ENCODE data around the gene FOXC1.

Gene FOXC1

DNA sequence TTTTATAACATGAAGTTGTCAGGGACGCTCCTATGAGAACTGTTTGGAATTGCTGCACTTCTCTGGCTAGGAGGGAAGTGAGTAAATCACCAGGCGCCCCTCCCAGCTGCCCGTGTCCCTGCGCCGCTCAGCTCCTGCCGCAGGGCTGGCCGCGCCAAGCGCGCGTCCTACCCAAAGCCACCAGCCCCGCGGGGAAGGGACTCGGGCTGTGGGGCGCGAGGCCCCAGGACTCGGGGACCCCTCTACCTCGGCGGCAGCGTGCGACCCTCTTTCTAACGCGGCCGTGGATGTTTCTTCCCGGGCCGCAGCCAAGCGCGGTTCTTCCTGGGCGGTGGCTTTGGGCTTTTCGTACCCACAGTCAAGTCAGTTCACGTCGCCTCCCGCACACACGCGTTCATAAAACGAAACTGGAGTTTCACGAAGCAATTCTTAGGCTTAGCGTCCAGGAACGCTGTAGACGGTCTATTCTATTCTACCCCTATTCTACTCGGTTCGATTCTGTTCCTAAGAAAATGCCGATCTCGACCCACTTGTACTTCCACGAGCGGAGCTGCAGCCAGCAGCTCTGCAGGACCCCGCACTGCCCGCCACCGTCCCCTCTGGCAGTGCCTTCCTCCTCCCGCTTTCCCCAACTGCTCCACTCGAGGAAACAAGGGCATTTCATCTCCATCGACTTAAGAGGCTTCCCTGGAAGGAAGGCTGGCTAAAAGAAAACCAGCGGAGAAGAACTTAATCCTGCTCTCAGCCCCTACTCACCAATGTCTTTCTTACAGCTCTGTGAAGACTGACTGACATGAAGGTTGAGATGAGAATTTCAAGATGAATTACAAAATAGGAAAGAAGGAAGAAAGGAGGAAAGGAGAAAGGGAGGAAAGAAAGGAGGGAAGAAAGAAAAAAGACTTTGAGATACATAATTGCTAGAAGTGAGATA, 15.4 kb downstream of the FOXC1 start:
- DNase-seq = peak; percentile 55 to 76 (median 68)

DNA sequence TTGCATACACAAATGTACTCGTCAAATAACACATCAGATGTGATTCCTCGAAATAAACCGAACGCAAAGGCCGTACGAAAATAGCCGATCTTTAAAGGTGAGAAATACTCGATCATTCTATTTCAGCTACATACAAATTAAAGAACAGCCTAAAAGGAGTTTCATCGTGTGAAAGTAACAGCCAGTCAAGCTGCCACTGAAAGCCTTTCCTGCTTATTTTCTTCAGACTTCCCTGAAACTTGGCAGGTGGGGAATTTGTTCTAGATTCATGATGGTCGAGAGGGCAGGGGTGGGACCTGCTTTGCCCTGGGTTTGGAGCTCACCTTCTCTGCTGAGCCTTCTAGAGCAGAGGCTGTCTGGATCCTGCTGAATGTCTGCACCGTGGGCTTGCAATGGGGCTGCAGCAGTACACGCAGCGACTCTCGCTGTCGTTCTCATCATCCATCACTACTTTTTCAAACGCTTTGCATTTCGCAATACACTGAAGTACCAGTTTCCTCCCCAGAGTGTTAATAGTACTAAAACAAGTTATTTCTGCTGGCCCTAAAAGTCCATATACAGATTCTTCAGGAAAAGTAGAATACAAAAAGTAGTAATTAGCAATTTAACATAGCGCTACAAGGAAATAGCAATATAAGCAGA, 16.2 kb downstream of the FOXC1 start:
- DNase-seq = peak in 2 of 3 donors; percentile 11 to 28

DNA sequence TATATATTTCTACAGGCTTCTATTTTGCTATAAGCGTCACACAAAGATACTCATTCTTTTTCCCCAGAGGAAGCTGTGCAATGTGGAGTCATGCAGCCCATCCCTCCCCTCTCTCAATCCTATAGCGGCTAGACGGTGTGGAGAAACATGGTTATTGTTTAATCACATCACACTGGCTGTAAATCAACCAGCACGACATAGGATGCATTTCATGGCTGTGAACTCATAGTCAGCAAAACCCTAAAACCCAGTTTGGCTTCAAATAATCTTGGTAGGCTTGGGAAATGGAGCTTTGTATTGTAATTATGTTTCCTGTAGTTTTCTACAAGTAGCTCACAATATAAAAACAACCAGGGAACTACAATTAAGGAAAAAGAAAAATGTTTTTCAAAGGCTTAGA, 16.8 kb downstream of the FOXC1 start:
- no peak for DNase-seq

DNA sequence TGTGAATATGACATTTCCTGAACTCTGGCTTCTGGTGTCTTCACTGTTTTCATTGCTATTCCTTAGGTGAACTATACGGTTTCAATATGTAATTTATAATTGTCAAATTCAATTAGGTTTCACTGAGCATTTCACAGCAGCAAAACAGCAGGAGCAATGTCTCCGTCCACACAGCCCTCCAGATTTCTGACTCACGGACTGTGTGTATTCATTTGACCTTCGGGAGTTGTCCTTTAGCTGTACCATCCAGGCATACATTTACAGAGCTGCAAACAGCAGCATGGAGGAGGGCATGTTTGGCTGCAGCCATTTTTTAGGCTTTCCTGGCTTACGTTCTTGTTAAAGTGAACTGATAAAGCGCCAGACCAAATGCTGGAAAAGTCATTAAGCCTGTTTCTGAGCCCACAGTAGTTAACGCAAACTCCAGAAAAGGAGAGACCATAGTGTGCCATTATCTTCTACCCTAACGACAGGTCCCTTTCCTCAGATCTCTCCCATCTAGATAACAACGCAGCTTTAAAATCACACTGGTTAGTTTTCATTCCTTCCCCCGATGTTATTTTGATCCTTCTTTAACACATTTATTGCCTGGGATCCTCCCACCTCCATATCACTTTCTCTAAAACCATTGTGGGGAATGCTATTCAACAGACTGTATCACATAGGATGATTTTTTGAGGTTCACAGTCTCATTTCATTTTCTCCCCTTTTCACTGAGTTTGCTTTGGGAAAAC, 18.3 kb downstream of the FOXC1 start:
- no peak for DNase-seq

DNA sequence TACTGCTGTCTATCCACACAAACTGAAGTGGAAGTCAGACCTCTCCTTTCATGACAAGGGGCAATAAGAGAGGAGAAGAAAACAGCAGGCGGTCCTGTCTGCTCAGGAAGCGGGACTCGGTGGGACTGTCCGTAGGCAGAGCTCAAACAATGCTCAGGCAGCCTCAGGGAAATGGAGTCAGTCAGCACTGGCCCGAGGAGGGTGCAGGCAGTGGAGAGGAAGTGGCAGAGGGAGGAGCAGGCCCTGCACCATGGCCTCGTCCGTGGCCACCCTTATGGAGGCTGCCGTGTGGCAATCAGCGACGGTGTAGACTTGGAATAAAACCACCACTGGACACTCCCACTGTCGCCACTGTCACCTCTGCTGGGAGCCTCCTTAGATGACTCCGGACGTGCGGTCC, 19.6 kb downstream of the FOXC1 start:
- DNase-seq = no peak

DNA sequence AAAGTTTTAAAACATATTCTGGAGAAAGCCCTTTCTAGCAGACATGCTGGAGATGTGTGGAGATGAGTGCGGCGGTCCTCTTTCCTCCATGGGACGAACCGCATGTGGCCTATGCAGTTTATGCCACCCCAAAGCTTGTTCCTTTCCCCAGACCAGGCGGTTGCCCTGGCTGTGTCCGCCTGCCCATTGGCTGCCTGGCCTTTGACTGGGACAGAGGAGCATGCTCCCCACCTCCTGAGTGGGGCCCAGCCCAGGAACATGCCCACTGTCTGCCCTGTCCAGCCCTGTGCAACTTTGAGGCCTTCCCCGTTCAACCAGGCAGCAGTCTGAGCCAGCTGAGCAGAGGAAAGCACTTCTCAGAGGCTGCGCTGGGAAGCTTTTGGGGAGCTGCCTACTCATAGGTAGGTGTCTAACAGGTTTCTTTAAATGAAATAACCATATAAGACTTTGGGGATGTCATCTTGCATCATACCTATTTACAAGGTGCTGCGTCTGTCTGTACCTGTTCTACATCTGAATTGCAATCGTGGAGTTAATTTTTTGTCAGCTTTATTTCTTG, 20.6 kb downstream of the FOXC1 start:
- no peak for DNase-seq

DNA sequence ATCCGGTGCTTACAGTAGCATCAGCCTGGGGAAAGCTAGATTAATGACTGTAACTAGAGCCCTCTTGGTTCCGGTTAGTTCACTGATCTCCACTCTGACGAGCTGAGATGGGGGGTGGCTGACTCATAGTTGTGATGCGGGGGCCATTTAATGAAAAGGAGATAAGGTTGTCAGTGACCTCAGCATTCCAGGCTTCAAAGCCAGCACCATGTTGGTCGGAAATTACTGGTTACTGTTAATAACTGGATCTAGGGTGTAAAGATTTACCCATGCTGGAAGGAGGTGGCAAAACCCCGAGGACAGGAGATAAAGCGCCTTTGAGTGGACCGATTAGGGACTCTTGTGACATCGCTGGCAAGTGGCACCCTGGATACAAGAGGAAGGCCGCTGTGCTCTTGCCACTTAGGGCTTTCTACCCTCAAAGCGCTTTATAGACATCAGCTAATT, 21.1 kb downstream of the FOXC1 start:
- no peak for DNase-seq

DNA sequence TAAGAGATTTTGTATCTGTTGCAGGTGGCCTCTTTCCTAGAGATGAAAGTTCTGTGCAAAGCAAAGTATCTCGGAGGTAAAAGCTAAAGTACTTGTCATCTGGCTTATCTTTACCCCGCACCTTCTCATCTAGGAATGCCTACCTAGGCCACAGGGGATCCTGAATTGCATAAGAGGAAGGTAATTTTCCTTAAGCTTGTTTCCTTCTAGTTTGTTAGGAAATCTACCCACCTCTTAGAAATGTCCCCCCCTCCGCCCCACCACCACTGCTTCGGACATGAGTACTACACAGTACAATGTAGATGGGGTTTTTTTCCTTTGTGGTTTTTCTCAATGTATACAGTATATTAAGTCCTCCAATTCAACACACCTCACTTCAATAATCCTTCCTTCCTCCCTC, 21.5 kb downstream of the FOXC1 start:
- no peak for DNase-seq

DNA sequence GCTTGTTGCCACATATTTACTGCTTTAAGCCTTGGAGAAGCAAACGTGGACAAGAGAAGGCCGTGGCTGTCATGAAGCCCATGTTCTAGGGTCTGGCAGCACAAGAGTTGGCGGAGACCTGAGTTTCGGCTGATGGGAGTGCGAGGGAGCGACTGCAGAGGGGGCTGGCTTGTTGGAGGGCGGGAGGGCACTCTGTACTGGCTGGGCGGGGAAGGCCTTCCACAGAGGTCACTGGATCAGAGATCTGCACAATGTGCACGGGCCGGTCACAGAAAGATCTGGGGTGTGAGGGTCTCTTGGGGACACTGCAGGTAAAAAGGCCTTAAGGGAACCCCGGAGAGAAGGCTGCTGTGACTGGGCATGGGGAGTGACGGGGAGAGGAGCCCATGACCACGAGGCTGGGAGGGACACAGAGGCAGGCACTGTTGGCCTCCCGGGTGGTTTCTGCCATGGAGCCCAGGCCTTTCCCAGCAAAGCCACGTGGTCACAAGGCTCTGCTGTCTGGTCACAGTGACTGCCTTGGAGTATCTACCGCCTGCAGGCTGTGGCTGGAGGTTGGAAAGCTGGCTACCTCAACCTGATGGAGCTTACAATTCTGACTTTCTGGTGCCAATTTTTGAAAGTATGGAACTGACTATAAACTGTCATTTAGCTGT, 23.8 kb downstream of the FOXC1 start:
- DNase-seq = no peak

DNA sequence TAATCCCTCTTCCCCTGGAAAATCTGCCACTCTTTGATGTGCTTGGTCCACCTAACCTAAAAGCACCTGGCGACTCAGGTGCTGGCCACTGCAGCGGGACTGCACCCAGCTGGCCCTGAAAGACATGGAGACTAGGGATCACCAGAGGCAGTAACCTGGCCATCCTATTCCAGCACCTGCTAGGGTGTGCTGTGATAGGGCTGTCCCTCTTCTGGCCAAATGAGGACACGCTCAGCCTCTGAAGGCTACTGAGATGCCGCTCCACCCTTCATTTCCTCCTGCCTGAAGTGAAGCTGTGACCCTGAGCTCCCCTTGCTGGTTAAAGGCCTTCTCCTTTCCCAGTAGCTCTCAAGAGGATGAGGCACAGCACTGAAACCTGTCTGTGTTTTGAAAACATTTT, 24.4 kb downstream of the FOXC1 start:
- no peak for DNase-seq

DNA sequence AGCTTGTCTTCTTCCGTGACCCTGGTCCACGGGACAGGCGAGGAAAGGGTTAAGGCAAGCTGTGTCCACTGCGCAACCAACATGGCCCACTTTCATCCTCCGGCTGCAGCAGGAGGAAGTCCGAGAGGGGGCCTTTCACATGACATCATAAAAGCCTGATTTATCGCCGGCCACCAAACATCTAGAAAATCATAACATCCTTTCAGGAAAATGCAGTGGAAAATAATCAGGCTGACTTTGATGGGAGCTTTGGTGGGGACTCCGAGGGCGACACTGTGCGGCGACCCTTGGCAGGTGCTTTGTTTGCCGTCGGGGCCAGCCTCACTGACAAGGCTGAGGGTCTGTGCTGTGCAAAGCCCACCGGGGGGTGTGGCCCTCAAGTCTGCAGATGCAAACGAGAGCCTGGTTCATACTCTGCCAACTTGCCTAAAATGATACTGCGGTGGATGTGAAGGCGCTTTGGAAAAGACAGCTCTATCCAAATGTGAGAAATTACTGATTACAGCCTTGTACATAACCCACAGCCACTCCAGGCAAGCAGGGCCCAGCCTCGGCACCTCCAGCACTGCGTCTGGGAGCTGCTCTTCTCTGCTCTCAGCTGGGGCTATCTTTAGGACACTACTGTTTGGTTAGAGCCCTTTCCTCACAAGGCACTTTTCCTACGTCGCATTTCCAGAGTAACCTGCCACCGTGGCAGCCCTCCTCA, 25.7 kb downstream of the FOXC1 start:
- DNase-seq = no peak

DNA sequence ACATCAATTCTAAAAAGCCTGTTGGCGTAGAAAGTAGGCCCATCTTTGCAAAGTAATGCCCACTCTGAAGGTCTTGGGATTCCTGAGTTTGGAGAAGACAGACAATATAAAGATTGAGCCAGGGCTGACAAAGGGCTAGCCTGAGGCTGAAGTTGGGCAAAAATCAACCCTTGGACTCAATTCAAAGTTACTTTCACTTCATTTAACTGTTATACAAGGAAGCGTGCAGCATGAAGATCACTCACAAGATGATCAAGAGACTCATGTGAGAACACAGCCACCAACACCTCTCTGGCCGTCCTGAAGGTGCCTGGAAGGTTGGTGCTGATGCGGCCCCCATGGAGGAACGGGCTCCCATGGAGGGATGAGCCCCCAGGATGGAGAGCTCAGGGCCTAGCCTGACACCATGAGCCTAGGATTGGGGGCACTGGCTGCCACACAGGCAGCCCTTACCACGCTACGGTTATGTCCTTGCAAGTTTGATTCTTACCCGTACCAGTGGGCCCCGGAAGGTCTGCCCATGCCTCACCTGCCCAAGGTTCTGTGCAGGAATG, 26.6 kb downstream of the FOXC1 start:
- no peak for DNase-seq

DNA sequence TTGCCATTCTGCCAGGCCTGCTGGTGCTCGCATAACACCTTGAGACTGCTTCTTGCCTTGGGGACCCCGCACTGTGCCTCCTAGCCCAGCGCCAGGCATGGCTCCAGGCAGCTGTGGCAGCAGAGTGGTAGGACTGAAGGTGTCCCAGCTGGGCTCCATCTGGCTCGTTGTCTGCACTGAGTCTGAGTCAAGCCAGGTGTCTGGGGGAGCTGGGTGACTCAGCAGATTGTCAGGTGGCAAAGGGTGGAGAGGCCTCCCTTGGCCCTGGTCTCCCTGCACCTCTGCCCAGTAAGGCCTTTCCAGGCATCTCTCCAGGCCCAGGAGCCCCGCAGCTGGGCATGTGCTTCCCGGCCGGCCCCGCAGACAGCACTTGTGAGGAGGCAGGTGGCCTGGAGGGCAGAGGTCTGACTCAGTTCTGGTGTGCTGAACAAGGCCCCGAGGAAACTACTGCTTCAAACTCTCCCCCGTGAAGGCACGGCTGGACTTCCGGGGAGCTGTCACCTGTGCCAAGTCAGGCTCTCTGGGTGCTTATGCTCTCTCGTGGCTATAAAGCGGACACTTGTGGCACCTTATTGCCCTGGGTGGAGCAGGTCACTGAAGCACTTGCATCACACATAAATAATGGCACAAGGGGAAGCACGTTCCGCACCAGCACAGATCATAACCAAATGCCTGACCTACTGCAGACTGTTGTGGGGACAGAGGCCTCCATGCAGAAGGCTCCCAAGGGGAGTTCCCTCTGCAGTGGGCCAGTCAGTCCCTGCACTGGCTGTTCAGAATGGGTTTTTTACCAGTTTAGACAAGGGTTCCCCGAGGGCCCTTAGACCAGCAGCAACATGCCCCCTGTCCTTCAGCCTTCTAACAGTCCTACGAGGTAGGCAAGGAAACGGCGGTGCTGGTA, 27.5 kb downstream of the FOXC1 start:
- DNase-seq = no peak

DNA sequence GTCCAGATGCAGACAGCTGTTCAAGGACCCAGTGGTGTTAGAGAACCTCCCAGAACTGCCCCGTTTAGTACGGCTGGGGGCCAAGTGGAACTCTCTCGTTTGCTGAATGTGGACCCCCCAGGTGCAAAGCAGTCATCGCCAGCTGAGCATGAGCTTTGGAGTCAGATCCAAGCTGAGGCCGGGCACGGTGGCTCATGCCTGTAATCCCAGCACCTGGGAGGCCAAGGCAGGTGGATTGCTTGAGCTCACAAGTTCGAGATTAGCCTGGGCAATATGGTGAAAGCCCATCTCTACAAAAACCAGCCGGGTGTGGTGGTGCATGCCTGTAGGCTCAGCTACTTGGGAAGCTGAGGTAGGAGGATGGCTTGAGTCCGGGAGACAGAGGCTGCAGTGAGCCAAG, 29.7 kb downstream of the FOXC1 start:
- no peak for DNase-seq

DNA sequence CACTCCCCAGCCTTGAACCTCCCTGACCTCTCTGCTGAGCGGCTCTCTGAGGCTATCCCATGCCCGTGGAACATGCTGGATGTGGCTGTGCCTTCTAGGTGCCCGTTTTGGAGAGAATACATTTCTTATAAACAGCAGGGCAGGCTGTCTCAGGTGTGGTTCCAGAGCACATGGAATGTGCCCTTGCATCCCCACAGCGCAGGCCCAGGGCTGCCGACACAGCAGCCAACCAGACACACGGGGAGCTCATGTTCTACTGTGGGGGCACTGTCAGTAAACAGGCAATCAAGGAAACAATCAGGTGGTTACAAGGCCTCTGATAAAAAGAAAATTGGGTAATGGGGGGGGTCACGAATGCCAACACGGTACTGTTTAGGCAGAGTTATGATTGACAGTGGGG, 30.8 kb downstream of the FOXC1 start:
- DNase-seq = no peak

DNA sequence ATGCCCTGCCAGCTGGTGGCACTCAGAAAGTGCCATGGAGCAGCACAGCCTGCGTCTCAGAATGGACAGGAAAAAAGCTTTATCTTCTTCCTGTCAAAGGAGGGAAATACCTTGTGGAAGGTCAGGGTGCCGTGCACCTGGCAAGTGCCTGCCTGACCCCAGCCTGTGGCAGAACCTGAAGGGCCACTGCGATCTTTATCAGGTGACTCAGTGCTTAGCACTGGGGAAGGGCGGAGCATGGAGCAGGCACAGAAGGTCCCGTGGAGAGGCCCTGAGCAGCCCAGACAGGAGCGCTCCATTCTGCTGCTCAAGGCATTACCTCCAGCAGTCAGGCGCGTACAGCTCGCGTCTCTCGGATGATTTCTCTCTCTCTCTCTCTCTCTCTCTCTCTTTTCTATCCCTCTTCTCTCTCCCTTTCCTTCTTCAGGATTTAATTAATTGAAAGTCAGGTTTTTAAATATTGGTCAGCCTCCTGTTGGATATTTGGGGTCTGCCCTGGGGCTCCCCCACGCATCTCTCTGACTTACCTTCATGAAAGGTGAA, 31.7 kb downstream of the FOXC1 start:
- no peak for DNase-seq

DNA sequence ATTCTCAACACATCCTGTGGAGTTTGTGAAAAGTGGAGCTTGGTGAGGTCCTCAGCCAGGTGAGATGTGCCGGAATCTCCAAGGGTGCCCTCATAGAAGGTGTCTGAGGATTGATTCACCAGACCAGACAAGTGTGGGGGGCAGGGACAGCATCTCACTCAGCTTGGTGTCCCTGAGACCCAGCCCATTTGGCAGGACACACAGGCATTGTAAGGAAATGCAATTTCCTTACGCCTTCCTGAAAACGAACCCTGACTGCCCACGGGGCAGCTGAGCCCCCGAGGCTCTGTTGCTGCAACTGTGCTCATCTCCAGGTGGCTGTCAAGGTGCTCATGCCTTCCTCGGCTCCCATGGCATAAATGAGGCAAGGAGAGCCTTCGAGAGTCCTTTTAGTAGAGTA, 33.4 kb downstream of the FOXC1 start:
- DNase-seq = no peak

DNA sequence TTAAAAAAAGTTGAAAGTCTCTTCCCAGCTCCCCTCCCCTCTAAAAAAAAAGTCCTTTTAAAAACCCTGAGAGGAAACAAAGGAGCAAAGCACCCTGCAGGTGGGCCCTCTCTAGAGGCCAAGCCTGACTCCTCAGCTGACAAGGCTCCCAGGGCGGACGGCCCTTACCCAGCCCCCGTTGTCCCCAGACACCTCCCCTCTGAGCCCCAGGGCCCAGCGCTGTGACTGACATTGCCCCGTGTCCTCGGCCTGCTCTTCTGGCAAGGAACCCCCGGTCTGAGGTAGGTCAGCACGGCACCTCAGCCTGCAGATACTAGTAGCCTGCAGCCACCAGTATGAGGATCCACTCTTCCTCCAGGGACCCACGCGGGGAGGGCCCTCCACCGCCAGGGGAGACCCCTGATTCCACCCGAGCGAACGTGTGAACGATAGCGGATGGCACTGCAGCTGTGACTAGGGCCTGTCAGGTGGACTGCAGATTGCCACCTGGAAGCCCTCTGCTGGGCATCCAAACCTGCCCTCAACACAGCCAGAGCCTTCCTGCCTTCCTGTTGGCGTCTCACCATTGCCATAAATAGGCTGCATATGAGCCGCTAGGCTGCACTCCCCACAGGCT, 34.2 kb downstream of the FOXC1 start:
- no peak for DNase-seq

DNA sequence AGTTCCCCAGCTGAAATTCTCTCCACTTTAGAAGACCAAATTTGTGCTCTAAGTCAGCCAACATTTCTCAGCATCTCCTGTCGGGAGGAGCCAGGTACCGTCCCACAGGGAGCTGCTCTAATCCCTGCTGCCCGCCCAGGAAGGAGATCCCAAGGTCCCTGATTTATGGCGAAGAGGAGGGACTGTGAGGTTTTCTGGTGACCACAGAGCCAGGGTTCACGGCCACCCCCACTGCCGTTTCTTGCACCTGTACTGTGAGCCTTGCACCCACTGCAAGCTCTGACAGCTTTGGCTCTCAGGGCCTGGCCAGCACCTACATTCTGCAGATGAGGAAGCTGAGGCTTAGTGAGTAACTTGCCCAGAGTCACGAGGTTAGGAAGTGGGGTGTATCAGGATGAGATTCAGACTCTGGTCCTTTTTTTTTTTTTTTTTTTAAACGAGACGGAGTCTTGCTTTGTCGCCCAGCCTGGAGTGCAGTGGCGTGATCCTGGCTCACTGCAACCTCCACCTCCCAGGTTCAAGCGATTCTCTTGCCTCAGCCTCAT, 34.9 kb downstream of the FOXC1 start:
- peak; percentile 62 to 66 (median 63) for DNase-seq
